ENCODE data around the gene WNK1.
"Not testable (repeated sequence)": the region's sequence is repeated elsewhere in the genome, so short reads cannot be mapped to it uniquely, and the experiment has no call there.

The WNK1 gene

GRCh38 chr12:916712-917445 is 164.5 kb downstream of the WNK1 start:
- peaks cover 37 to 61% of the 10 kb centered on the region in 2 donors for H3K36me3 ChIP-seq (ENCODE audit: control insufficient read depth in 1 of 2, insufficient read depth in 2 of 2, low read length in 2 of 2)
- H3K9ac ChIP-seq (ENCODE audit: low read depth in 1 of 2, low read length in 2 of 2): no peak overlapping the region

DNA sequence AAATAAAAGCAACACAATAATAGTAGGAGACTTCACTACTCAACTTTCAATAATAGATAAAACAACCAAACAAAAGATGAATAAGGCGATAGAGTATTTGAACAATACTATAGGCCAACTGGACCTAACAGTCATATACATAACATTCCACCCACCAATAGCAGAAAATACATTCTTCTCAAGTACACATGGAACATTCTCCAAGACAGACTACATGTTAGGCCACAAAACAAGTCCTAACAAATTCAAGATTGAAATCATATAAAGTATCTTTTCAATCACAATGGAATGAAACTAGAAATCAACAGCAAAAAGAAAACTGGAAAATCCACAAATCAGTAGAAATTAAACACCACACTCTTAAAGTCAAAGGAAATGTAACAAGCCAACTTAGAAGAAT is 168.3 kb downstream of the WNK1 start:
- Histone ChIP-seq H3K9ac (ENCODE audit: low read depth in 1 of 2, low read length in 2 of 2) (no peak overlapping the region), H3K9me3 (ENCODE audit: control insufficient read depth in 1 of 2, low read length in 2 of 2) (no peaks in the 10 kb centered on the region), H3K27ac (ENCODE audit: low read depth, low read length) (no peak overlapping the region), H3K27me3 (ENCODE audit: control insufficient read depth in 1 of 2, insufficient read depth in 2 of 2, low read length in 2 of 2) (no peaks in the 10 kb centered on the region), H3K4me1 (ENCODE audit: control insufficient read depth in 1 of 2, insufficient read depth in 2 of 2, low read length in 2 of 2) (no peaks in the 10 kb centered on the region), H3K36me3 (ENCODE audit: control insufficient read depth in 1 of 2, insufficient read depth in 2 of 2, low read length in 2 of 2) (peaks cover 28 to 46% of the 10 kb centered on the region in 2 donors), H3K4me3 (ENCODE audit: low read depth in 1 of 2, low read length in 2 of 2) (no peak overlapping the region)

More at GRCh38 chr12:916712-917445, 164.5 kb downstream of the WNK1 start:
- H3K9me3 ChIP-seq (ENCODE audit: control insufficient read depth in 1 of 2, low read length in 2 of 2): no peaks in the 10 kb centered on the region
- no peak overlapping the region for H3K27ac ChIP-seq (ENCODE audit: low read depth, low read length)
- H3K4me3 ChIP-seq (ENCODE audit: low read depth in 1 of 2, low read length in 2 of 2): no peak overlapping the region
- no peaks in the 10 kb centered on the region for H3K27me3 ChIP-seq (ENCODE audit: control insufficient read depth in 1 of 2, insufficient read depth in 2 of 2, low read length in 2 of 2)
- H3K4me1 ChIP-seq (ENCODE audit: control insufficient read depth in 1 of 2, insufficient read depth in 2 of 2, low read length in 2 of 2): no peaks in the 10 kb centered on the region

DNA sequence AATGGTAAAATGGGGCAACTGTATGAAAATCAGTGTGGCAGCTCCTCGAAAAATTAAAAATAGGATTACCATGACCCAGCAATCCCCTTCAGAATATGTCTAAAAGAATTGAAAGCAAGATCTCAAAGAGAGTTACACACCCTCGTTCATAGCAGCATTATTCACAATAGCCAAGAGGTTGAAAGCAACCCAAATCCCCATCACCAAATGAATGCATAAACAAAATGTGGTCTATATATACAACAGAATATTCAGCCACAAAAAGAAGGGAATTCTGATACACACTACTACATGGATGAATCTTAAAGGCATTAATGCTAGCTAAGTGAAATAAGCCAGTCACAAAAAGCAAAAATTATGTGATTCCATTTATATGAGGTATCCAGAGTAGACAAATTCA is 169.9 kb downstream of the WNK1 start:
- H3K4me1 ChIP-seq (ENCODE audit: control insufficient read depth in 1 of 2, insufficient read depth in 2 of 2, low read length in 2 of 2): no peaks in the 10 kb centered on the region
- H3K36me3 ChIP-seq (ENCODE audit: control insufficient read depth in 1 of 2, insufficient read depth in 2 of 2, low read length in 2 of 2): peaks cover 25 to 48% of the 10 kb centered on the region in 2 donors
- no peak overlapping the region for H3K9ac ChIP-seq (ENCODE audit: low read depth in 1 of 2, low read length in 2 of 2)
- H3K27me3 ChIP-seq (ENCODE audit: control insufficient read depth in 1 of 2, insufficient read depth in 2 of 2, low read length in 2 of 2): no peaks in the 10 kb centered on the region
- H3K9me3 ChIP-seq (ENCODE audit: control insufficient read depth in 1 of 2, low read length in 2 of 2): no peaks in the 10 kb centered on the region
- no peak overlapping the region for H3K27ac ChIP-seq (ENCODE audit: low read depth, low read length)
- no peak overlapping the region for H3K4me3 ChIP-seq (ENCODE audit: low read depth in 1 of 2, low read length in 2 of 2)

GRCh38 chr12:926641-927040 is 174.3 kb downstream of the WNK1 start:
- Histone ChIP-seq H3K27me3 (ENCODE audit: control insufficient read depth in 1 of 2, insufficient read depth in 2 of 2, low read length in 2 of 2) (no peaks in the 10 kb centered on the region), H3K36me3 (ENCODE audit: control insufficient read depth in 1 of 2, insufficient read depth in 2 of 2, low read length in 2 of 2) (peaks cover 29 to 72% of the 10 kb centered on the region in 2 donors), H3K4me3 (ENCODE audit: low read depth in 1 of 2, low read length in 2 of 2) (no peak overlapping the region), H3K27ac (ENCODE audit: low read depth, low read length) (no peak overlapping the region), H3K4me1 (ENCODE audit: control insufficient read depth in 1 of 2, insufficient read depth in 2 of 2, low read length in 2 of 2) (no peaks in the 10 kb centered on the region), H3K9me3 (ENCODE audit: control insufficient read depth in 1 of 2, low read length in 2 of 2) (no peaks in the 10 kb centered on the region), H3K9ac (ENCODE audit: low read depth in 1 of 2, low read length in 2 of 2) (no peak overlapping the region)

- no peaks in the 10 kb centered on the region for H3K9me3 ChIP-seq (ENCODE audit: control insufficient read depth in 1 of 2, low read length in 2 of 2)
- H3K4me3 ChIP-seq (ENCODE audit: low read depth in 1 of 2, low read length in 2 of 2): no peak overlapping the region
- no peaks in the 10 kb centered on the region for H3K27me3 ChIP-seq (ENCODE audit: control insufficient read depth in 1 of 2, insufficient read depth in 2 of 2, low read length in 2 of 2)
- H3K36me3 ChIP-seq (ENCODE audit: control insufficient read depth in 1 of 2, insufficient read depth in 2 of 2, low read length in 2 of 2): peaks cover 18 to 57% of the 10 kb centered on the region in 2 donors
- H3K27ac ChIP-seq (ENCODE audit: low read depth, low read length): no peak overlapping the region
- H3K4me1 ChIP-seq (ENCODE audit: control insufficient read depth in 1 of 2, insufficient read depth in 2 of 2, low read length in 2 of 2): no peaks in the 10 kb centered on the region
- H3K9ac ChIP-seq (ENCODE audit: low read depth in 1 of 2, low read length in 2 of 2): no peak overlapping the region
These were observed 178.7 kb downstream of the WNK1 start for GRCh38 chr12:931060-931459.

DNA sequence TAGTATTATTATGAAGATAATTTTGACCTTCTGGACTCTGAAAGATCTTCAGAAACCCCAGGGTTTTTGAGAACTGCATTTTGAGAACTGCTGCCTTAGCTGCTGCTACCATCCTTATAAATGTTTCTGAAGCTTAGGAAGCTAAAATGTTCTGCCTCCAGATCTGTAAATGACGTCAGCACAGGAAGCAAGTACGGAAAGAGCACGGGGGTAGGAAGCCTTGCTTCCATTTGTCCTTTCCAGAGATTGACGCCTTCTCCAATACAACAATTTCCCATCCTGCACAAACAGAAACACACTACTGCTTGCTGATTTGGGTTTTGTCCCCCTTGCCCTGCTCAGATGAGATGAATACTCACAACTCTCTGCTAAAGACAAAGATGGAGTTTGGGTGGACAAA is 179.2 kb downstream of the WNK1 start:
- H3K4me3 ChIP-seq (ENCODE audit: low read depth in 1 of 2, low read length in 2 of 2): no peak overlapping the region
- H3K4me1 ChIP-seq (ENCODE audit: control insufficient read depth in 1 of 2, insufficient read depth in 2 of 2, low read length in 2 of 2): no peaks in the 10 kb centered on the region
- no peak overlapping the region for H3K9ac ChIP-seq (ENCODE audit: low read depth in 1 of 2, low read length in 2 of 2)
- H3K27ac ChIP-seq (ENCODE audit: low read depth, low read length): no peak overlapping the region
- H3K27me3 ChIP-seq (ENCODE audit: control insufficient read depth in 1 of 2, insufficient read depth in 2 of 2, low read length in 2 of 2): no peaks in the 10 kb centered on the region
- peaks cover 17 to 52% of the 10 kb centered on the region in 2 donors for H3K36me3 ChIP-seq (ENCODE audit: control insufficient read depth in 1 of 2, insufficient read depth in 2 of 2, low read length in 2 of 2)
- no peaks in the 10 kb centered on the region for H3K9me3 ChIP-seq (ENCODE audit: control insufficient read depth in 1 of 2, low read length in 2 of 2)

- H3K27ac ChIP-seq (ENCODE audit: low read depth, low read length); H3K9ac ChIP-seq (ENCODE audit: low read depth in 1 of 2, low read length in 2 of 2); H3K9me3 ChIP-seq (ENCODE audit: control insufficient read depth in 1 of 2, low read length in 2 of 2); H3K27me3 ChIP-seq (ENCODE audit: control insufficient read depth in 1 of 2, insufficient read depth in 2 of 2, low read length in 2 of 2); H3K4me3 ChIP-seq (ENCODE audit: low read depth in 1 of 2, low read length in 2 of 2); H3K4me1 ChIP-seq (ENCODE audit: control insufficient read depth in 1 of 2, insufficient read depth in 2 of 2, low read length in 2 of 2): not testable (repeated sequence)
- peaks cover 0 to 21% of the 10 kb centered on the region in 2 donors for H3K36me3 ChIP-seq (ENCODE audit: control insufficient read depth in 1 of 2, insufficient read depth in 2 of 2, low read length in 2 of 2)
These were observed 183.5 kb downstream of the WNK1 start for GRCh38 chr12:935891-936290.

- H3K9ac ChIP-seq (ENCODE audit: low read depth in 1 of 2, low read length in 2 of 2): no peak overlapping the region
- H3K4me1 ChIP-seq (ENCODE audit: control insufficient read depth in 1 of 2, insufficient read depth in 2 of 2, low read length in 2 of 2): no peaks in the 10 kb centered on the region
- no peak overlapping the region for H3K4me3 ChIP-seq (ENCODE audit: low read depth in 1 of 2, low read length in 2 of 2)
- no peak overlapping the region for H3K27ac ChIP-seq (ENCODE audit: low read depth, low read length)
- no peaks in the 10 kb centered on the region for H3K27me3 ChIP-seq (ENCODE audit: control insufficient read depth in 1 of 2, insufficient read depth in 2 of 2, low read length in 2 of 2)
- peaks cover 0 to 13% of the 10 kb centered on the region in 2 donors for H3K36me3 ChIP-seq (ENCODE audit: control insufficient read depth in 1 of 2, insufficient read depth in 2 of 2, low read length in 2 of 2)
- no peaks in the 10 kb centered on the region for H3K9me3 ChIP-seq (ENCODE audit: control insufficient read depth in 1 of 2, low read length in 2 of 2)
These were observed 184.3 kb downstream of the WNK1 start for GRCh38 chr12:936377-937345.

DNA sequence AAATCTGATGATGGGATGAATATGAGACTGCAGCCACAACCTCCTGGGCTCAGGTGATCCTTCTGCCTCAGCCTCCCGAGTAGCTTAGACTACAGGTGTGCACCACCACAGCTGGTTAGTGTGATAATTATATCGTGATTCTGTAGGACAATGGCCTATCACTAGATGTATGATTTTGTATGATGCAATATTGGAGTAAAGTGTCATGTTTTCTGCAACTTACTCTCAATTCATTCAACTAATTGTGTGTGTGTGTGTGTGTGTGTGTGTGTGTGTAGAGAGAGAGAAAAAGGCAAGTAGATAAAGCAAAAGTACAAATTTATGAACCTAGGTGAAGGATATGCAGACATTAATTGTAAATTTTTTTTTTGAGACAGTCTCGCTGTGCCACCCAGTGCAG is 186.4 kb downstream of the WNK1 start:
- Histone ChIP-seq H3K4me1 (ENCODE audit: control insufficient read depth in 1 of 2, insufficient read depth in 2 of 2, low read length in 2 of 2) (no peaks in the 10 kb centered on the region), H3K4me3 (ENCODE audit: low read depth in 1 of 2, low read length in 2 of 2) (no peak overlapping the region), H3K27me3 (ENCODE audit: control insufficient read depth in 1 of 2, insufficient read depth in 2 of 2, low read length in 2 of 2) (no peaks in the 10 kb centered on the region), H3K9ac (ENCODE audit: low read depth in 1 of 2, low read length in 2 of 2) (no peak overlapping the region), H3K36me3 (ENCODE audit: control insufficient read depth in 1 of 2, insufficient read depth in 2 of 2, low read length in 2 of 2) (peaks cover 0 to 10% of the 10 kb centered on the region in 2 donors), H3K27ac (ENCODE audit: low read depth, low read length) (no peak overlapping the region), H3K9me3 (ENCODE audit: control insufficient read depth in 1 of 2, low read length in 2 of 2) (no peaks in the 10 kb centered on the region)

DNA sequence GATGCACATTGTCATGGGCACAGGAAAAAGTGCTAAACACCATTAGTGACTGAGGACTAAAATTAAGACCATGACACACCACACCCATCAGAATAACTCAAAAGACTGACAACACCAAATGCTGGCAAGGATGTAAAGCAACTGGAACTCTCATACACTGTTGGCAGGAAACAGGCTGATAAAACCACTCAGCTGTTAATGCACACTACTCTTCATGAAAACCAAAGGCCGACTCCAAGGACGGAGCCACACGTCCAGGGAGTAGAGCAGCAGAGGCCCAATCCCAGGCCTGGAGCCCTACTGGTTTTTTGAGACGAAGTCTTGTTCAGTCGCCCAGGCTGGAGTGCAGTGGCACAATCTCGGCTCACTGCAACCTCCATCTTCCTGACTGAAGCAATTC is 190.7 kb downstream of the WNK1 start:
- no peaks in the 10 kb centered on the region for H3K9me3 ChIP-seq (ENCODE audit: control insufficient read depth in 1 of 2, low read length in 2 of 2)
- H3K27ac ChIP-seq (ENCODE audit: low read depth, low read length): no peak overlapping the region
- H3K36me3 ChIP-seq (ENCODE audit: control insufficient read depth in 1 of 2, insufficient read depth in 2 of 2, low read length in 2 of 2): peaks cover 0 to 13% of the 10 kb centered on the region in 2 donors
- H3K4me3 ChIP-seq (ENCODE audit: low read depth in 1 of 2, low read length in 2 of 2): no peak overlapping the region
- H3K4me1 ChIP-seq (ENCODE audit: control insufficient read depth in 1 of 2, insufficient read depth in 2 of 2, low read length in 2 of 2): peaks cover 2 to 4% of the 10 kb centered on the region in 2 donors
- no peak overlapping the region for H3K9ac ChIP-seq (ENCODE audit: low read depth in 1 of 2, low read length in 2 of 2)
- H3K27me3 ChIP-seq (ENCODE audit: control insufficient read depth in 1 of 2, insufficient read depth in 2 of 2, low read length in 2 of 2): no peaks in the 10 kb centered on the region

Data from duodenal mucosa (tissue), 2 donors.